ENCODE results near the gene ALOX5AP. TPM values are rescaled to one million over a fixed set of nuclear protein-coding genes. Genes with fewer than 3 reads are reported as not detected.

Gene ALOX5AP
- total and polyA plus RNA-seq, 5 donors from 2014 or later: 80.4 to 544 (median 363) TPM

DNA sequence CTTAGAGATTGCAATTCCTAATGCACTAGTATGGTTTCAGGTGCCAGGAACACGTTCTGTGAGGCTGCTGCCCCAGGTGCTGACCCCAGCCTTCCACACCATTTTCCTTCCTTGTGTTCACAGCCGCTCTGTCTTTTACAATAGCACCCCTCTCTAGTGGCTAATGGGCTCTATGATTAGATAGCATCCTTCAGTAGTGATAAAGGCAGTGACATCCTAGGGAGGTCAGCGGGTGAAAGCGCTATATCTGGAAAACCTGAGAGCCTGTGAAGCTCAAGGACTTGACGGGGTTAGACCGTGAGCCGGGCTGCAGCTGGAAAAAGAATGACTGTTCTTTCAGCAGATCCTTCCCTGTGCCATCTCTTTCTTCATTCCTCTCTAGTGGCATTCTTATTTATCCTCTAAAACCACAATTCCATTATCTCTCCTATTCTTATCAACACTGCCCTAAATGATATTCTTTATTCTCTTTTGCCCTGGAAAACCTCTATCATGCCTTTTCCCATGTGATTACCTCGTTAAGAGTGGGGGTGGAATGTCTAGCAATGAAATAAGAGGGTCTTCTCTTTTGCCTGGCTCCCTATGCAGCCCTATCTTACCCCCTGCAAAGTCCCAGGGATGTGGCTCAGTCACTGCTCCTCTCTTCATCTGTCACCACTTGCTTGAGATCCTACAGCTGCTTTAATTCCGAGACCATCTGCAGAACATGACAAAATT is 21.8 kb downstream of the ALOX5AP start:
- Mint-ChIP-seq H3K27me3 (no peaks in the 10 kb centered on the region), H3K27ac (peak overlapping the region in 1 of 3 donors; percentile 9), H3K9me3 (peaks cover 0 to 1% (median 0%) of the 10 kb centered on the region in 7 donors), H3K4me1 (peaks cover 0 to 7% (median 0%) of the 10 kb centered on the region in 4 donors), H3K4me3 (no peak overlapping the region), H3K36me3 (peaks cover 43% of the 10 kb centered on the region)
- H3K27ac ChIP-seq (ENCODE audit: insufficient read depth, low read length, poor library complexity, severe bottlenecking): no peak overlapping the region
- no peak overlapping the region for H3K4me3 ChIP-seq (ENCODE audit: low read depth, low read length)
- no peaks in the 10 kb centered on the region for H3K27me3 ChIP-seq (ENCODE audit: control insufficient read depth, insufficient read depth, low read length)
- no peaks in the 10 kb centered on the region for H3K9me3 ChIP-seq (ENCODE audit: control insufficient read depth in 2 of 2, low read length in 2 of 2)
- no peaks in the 10 kb centered on the region for H3K4me1 ChIP-seq (ENCODE audit: control insufficient read depth, insufficient read depth, low read length, poor library complexity, severe bottlenecking)
- ATAC-seq (ENCODE audit: low read depth in 2 of 2): no peak
- peaks cover 56% of the 10 kb centered on the region for H3K36me3 ChIP-seq (ENCODE audit: control insufficient read depth, insufficient read depth, low read length)
- DNase-seq: no peak

DNA sequence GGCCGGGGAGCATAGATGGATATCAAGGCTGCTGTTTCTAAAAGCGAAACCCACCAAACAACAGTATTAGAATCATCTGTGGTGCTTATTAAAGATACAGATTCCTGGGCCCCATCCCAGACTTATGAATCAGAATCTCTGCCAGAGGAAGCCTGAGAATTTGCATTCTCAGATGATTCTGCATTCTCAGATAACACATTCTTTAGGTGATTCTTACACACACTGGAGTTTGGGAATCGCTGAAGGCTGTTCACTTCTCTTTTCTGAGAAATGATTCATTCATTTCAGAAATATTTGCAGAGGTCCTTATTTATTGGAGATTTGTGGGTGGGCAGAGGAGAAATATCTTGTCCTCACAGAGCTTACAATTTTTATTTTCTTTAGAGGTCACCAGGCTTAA is 24.4 kb downstream of the ALOX5AP start:
- Histone ChIP-seq H3K9me3 (ENCODE audit: control insufficient read depth in 2 of 2, low read length in 2 of 2) (no peaks in the 10 kb centered on the region), H3K27ac (ENCODE audit: insufficient read depth, low read length, poor library complexity, severe bottlenecking) (no peak overlapping the region), H3K4me1 (ENCODE audit: control insufficient read depth, insufficient read depth, low read length, poor library complexity, severe bottlenecking) (no peaks in the 10 kb centered on the region), H3K27me3 (ENCODE audit: control insufficient read depth, insufficient read depth, low read length) (no peaks in the 10 kb centered on the region), H3K36me3 (ENCODE audit: control insufficient read depth, insufficient read depth, low read length) (peaks cover 60% of the 10 kb centered on the region), H3K4me3 (ENCODE audit: low read depth, low read length) (no peak overlapping the region)
- H3K4me1 Mint-ChIP-seq: peaks cover 0 to 7% (median 3%) of the 10 kb centered on the region in 4 donors
- peaks cover 0 to 1% (median 0%) of the 10 kb centered on the region in 7 donors for H3K9me3 Mint-ChIP-seq
- no peaks in the 10 kb centered on the region for H3K27me3 Mint-ChIP-seq
- H3K4me3 Mint-ChIP-seq: no peak overlapping the region
- DNase-seq: no peak
- peaks cover 41% of the 10 kb centered on the region for H3K36me3 Mint-ChIP-seq
- ATAC-seq (ENCODE audit: low read depth in 2 of 2): no peak
- no peak overlapping the region for H3K27ac Mint-ChIP-seq

DNA sequence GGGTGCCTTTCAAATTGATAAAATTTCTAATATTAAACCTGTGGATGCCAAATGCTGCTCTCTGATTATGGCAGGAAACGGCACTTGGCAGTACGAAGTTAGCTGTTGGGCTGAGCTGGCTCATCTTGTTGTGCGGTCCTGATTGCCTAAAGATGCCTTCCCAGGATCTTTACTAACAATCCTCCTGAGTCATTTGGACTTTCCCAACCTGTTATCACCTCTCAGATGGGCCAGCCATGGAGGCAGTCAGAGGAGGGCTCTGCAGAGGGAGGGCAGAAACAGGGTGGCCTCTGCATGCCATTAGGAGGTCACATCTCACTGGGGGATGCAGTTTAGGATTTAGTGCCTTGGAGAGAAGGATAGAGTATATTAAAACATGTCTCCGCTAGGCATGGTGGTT is 27.3 kb downstream of the ALOX5AP start:
- H3K27ac Mint-ChIP-seq: no peak overlapping the region
- Histone ChIP-seq H3K4me1 (ENCODE audit: control insufficient read depth, insufficient read depth, low read length, poor library complexity, severe bottlenecking) (no peaks in the 10 kb centered on the region), H3K27ac (ENCODE audit: insufficient read depth, low read length, poor library complexity, severe bottlenecking) (no peak overlapping the region), H3K36me3 (ENCODE audit: control insufficient read depth, insufficient read depth, low read length) (peaks cover 48% of the 10 kb centered on the region), H3K9me3 (ENCODE audit: control insufficient read depth in 2 of 2, low read length in 2 of 2) (no peaks in the 10 kb centered on the region), H3K27me3 (ENCODE audit: control insufficient read depth, insufficient read depth, low read length) (no peaks in the 10 kb centered on the region), H3K4me3 (ENCODE audit: low read depth, low read length) (no peak overlapping the region)
- no peak for DNase-seq
- H3K4me1 Mint-ChIP-seq: peaks cover 0 to 7% (median 3%) of the 10 kb centered on the region in 4 donors
- no peak overlapping the region for H3K4me3 Mint-ChIP-seq
- no peaks in the 10 kb centered on the region for H3K27me3 Mint-ChIP-seq
- peaks cover 0 to 1% (median 0%) of the 10 kb centered on the region in 7 donors for H3K9me3 Mint-ChIP-seq
- H3K36me3 Mint-ChIP-seq: peaks cover 38% of the 10 kb centered on the region
- ATAC-seq (ENCODE audit: low read depth in 2 of 2): no peak

DNA sequence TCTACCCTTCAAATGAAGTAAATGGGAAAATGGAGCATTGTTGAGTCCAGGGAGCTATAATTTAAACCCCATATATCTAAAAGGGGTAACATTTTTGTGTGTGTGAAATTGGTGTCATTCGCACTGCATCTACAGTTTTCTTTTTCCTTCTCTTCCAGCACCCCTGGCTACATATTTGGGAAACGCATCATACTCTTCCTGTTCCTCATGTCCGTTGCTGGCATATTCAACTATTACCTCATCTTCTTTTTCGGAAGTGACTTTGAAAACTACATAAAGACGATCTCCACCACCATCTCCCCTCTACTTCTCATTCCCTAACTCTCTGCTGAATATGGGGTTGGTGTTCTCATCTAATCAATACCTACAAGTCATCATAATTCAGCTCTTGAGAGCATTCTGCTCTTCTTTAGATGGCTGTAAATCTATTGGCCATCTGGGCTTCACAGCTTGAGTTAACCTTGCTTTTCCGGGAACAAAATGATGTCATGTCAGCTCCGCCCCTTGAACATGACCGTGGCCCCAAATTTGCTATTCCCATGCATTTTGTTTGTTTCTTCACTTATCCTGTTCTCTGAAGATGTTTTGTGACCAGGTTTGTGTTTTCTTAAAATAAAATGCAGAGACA is 28.6 kb downstream of the ALOX5AP start:
- DNase-seq (no peak), ATAC-seq (ENCODE audit: low read depth in 2 of 2) (no peak)
- Mint-ChIP-seq H3K4me3 (no peak overlapping the region), H3K27ac (no peak overlapping the region), H3K4me1 (peaks cover 0 to 7% (median 4%) of the 10 kb centered on the region in 4 donors), H3K9me3 (no peaks in the 10 kb centered on the region), H3K27me3 (no peaks in the 10 kb centered on the region), H3K36me3 (peaks cover 27% of the 10 kb centered on the region)
- H3K36me3 ChIP-seq (ENCODE audit: control insufficient read depth, insufficient read depth, low read length): peaks cover 41% of the 10 kb centered on the region
- H3K27me3 ChIP-seq (ENCODE audit: control insufficient read depth, insufficient read depth, low read length): no peaks in the 10 kb centered on the region
- no peaks in the 10 kb centered on the region for H3K9me3 ChIP-seq (ENCODE audit: control insufficient read depth in 2 of 2, low read length in 2 of 2)
- H3K4me1 ChIP-seq (ENCODE audit: control insufficient read depth, insufficient read depth, low read length, poor library complexity, severe bottlenecking): no peaks in the 10 kb centered on the region
- no peak overlapping the region for H3K27ac ChIP-seq (ENCODE audit: insufficient read depth, low read length, poor library complexity, severe bottlenecking)
- no peak overlapping the region for H3K4me3 ChIP-seq (ENCODE audit: low read depth, low read length)

DNA sequence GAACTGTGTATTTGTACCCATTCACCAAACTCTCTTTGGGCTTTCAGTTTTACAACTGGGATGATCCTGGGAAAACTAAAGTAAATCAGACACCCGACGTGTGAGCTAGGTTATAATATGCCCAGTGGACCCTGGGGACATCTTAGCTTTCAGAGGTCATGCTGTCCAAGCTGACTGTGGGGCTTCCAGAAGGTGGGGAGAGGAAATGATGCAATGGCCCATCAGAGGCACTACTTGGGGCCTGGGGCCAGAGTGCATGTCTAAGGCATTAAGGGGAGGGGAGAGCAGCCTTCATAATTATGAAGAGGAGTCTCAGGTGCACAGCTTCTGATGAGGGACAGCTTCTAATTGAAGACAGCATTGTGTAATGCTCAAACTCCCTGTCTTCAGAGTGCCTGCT is 30.9 kb downstream of the ALOX5AP start:
- no peak overlapping the region for H3K27ac ChIP-seq (ENCODE audit: insufficient read depth, low read length, poor library complexity, severe bottlenecking)
- H3K27me3 ChIP-seq (ENCODE audit: control insufficient read depth, insufficient read depth, low read length): no peaks in the 10 kb centered on the region
- no peak overlapping the region for H3K4me3 ChIP-seq (ENCODE audit: low read depth, low read length)
- no peaks in the 10 kb centered on the region for H3K9me3 ChIP-seq (ENCODE audit: control insufficient read depth in 2 of 2, low read length in 2 of 2)
- ATAC-seq (ENCODE audit: low read depth in 2 of 2) (no peak), DNase-seq (no peak)
- peak overlapping the region in 1 of 3 donors; percentile 17 for H3K27ac Mint-ChIP-seq
- H3K4me1 Mint-ChIP-seq: peaks cover 0 to 10% (median 4%) of the 10 kb centered on the region in 4 donors
- peaks cover 32% of the 10 kb centered on the region for H3K36me3 ChIP-seq (ENCODE audit: control insufficient read depth, insufficient read depth, low read length)
- H3K27me3 Mint-ChIP-seq: no peaks in the 10 kb centered on the region
- no peaks in the 10 kb centered on the region for H3K9me3 Mint-ChIP-seq
- no peaks in the 10 kb centered on the region for H3K4me1 ChIP-seq (ENCODE audit: control insufficient read depth, insufficient read depth, low read length, poor library complexity, severe bottlenecking)
- H3K36me3 Mint-ChIP-seq: peaks cover 17% of the 10 kb centered on the region
- no peak overlapping the region for H3K4me3 Mint-ChIP-seq

DNA sequence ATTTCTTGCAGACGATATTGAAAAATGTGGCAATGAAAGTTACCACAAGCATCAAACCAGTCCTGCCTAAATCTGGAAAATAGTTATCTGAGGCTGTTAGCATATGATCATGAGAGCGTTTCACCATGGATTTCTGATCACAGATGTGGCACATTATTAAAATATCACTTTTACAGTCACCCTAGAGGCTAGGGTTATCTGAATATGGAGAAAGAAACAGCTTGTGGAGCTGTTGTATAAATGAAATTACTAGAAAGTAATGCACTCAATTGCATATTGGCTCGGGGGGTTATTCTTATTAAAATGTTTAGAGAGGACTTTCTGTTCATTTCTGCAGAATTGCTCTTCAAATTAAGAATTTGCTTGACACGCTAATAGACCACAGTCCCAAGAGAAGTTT is 35.6 kb downstream of the ALOX5AP start:
- H3K27ac Mint-ChIP-seq: peak overlapping the region in 2 of 3 donors; percentile 24 to 31
- no peaks in the 10 kb centered on the region for H3K27me3 ChIP-seq (ENCODE audit: control insufficient read depth, insufficient read depth, low read length)
- H3K27ac ChIP-seq (ENCODE audit: insufficient read depth, low read length, poor library complexity, severe bottlenecking): no peak overlapping the region
- H3K9me3 Mint-ChIP-seq: peaks cover 0 to 1% (median 0%) of the 10 kb centered on the region in 7 donors
- ATAC-seq (ENCODE audit: low read depth in 2 of 2): no peak
- no peaks in the 10 kb centered on the region for H3K27me3 Mint-ChIP-seq
- H3K4me1 Mint-ChIP-seq: peaks cover 20 to 28% (median 24%) of the 10 kb centered on the region in 4 donors
- no peak overlapping the region for H3K4me3 Mint-ChIP-seq
- no peak overlapping the region for H3K4me3 ChIP-seq (ENCODE audit: low read depth, low read length)
- no peak for DNase-seq
- no peaks in the 10 kb centered on the region for H3K36me3 ChIP-seq (ENCODE audit: control insufficient read depth, insufficient read depth, low read length)
- H3K9me3 ChIP-seq (ENCODE audit: control insufficient read depth in 2 of 2, low read length in 2 of 2): no peaks in the 10 kb centered on the region
- H3K4me1 ChIP-seq (ENCODE audit: control insufficient read depth, insufficient read depth, low read length, poor library complexity, severe bottlenecking): peaks cover 12% of the 10 kb centered on the region
- H3K36me3 Mint-ChIP-seq: peaks cover 4% of the 10 kb centered on the region

DNA sequence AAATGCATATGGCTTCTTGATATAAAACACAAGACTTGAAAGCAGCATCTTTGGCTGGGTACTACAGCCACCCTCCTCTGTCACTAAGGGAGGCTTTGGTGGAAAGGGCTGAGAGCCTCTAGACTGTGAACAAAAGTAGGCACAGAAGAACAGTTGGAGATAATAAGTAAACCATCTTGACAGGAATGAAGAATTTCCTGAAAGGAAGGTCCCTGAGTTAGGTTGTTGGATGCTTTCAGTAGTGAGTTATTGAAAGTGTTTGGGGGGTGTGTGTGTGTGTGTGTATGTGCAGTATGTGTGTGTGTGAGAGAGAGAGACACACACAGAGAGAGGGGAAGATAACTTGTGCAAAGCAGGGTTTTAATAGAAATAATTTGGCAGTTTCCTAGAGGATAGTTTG is 38.2 kb downstream of the ALOX5AP start:
- no peaks in the 10 kb centered on the region for H3K27me3 ChIP-seq (ENCODE audit: control insufficient read depth, insufficient read depth, low read length)
- Mint-ChIP-seq H3K36me3 (peaks cover 7% of the 10 kb centered on the region), H3K4me1 (peaks cover 20 to 28% (median 25%) of the 10 kb centered on the region in 4 donors), H3K9me3 (peaks cover 0 to 1% (median 0%) of the 10 kb centered on the region in 7 donors), H3K4me3 (peak overlapping the region in 3 of 4 donors; percentile 35 to 80 (median 53)), H3K27ac (peak overlapping the region; percentile 89 to 99 (median 92)), H3K27me3 (no peaks in the 10 kb centered on the region)
- peaks cover 12% of the 10 kb centered on the region for H3K4me1 ChIP-seq (ENCODE audit: control insufficient read depth, insufficient read depth, low read length, poor library complexity, severe bottlenecking)
- no peaks in the 10 kb centered on the region for H3K36me3 ChIP-seq (ENCODE audit: control insufficient read depth, insufficient read depth, low read length)
- ATAC-seq (ENCODE audit: low read depth in 2 of 2): no peak
- peak overlapping the region; percentile 78 for H3K4me3 ChIP-seq (ENCODE audit: low read depth, low read length)
- no peaks in the 10 kb centered on the region for H3K9me3 ChIP-seq (ENCODE audit: control insufficient read depth in 2 of 2, low read length in 2 of 2)
- DNase-seq: no peak
- no peak overlapping the region for H3K27ac ChIP-seq (ENCODE audit: insufficient read depth, low read length, poor library complexity, severe bottlenecking)
